ENCODE data around the gene MT3. TPM values are rescaled to one million over a fixed set of nuclear protein-coding genes. Genes with fewer than 3 reads are reported as not detected.

MT3 gene
- total RNA-seq, 1 donor from 2014 or later = not detected

GRCh38 chr16:56634715-56635440 is 45.5 kb downstream of the MT3 start:
- Histone ChIP-seq H3K9me3 (no peaks in the 10 kb centered on the region), H3K27me3 (ENCODE audit: low read depth) (peaks cover 71% of the 10 kb centered on the region), H3K4me1 (peaks cover 42% of the 10 kb centered on the region), H3K27ac (no peak overlapping the region), H3K4me3 (peak overlapping the region; percentile 25), H3K36me3 (no peaks in the 10 kb centered on the region)
- TF ChIP-seq, protein P1, sequence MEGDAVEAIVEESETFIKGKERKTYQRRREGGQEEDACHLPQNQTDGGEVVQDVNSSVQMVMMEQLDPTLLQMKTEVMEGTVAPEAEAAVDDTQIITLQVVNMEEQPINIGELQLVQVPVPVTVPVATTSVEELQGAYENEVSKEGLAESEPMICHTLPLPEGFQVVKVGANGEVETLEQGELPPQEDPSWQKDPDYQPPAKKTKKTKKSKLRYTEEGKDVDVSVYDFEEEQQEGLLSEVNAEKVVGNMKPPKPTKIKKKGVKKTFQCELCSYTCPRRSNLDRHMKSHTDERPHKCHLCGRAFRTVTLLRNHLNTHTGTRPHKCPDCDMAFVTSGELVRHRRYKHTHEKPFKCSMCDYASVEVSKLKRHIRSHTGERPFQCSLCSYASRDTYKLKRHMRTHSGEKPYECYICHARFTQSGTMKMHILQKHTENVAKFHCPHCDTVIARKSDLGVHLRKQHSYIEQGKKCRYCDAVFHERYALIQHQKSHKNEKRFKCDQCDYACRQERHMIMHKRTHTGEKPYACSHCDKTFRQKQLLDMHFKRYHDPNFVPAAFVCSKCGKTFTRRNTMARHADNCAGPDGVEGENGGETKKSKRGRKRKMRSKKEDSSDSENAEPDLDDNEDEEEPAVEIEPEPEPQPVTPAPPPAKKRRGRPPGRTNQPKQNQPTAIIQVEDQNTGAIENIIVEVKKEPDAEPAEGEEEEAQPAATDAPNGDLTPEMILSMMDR (IDR thresholded peaks at IDR 0.05) = no peak
- ATAC-seq = no peak
- DNase-seq = no peak
- intact Hi-C loops (cut with DNase I) = no loop called here

- intact Hi-C loops (cut with DNase I) = no loop called here
- TF ChIP-seq, protein P1 (IDR thresholded peaks at IDR 0.05) = no peak
- no peak for DNase-seq
- no peak overlapping the region for H3K27ac ChIP-seq
- no peaks in the 10 kb centered on the region for H3K36me3 ChIP-seq
- peak overlapping the region; percentile 25 for H3K4me3 ChIP-seq
- peaks cover 71% of the 10 kb centered on the region for H3K27me3 ChIP-seq (ENCODE audit: low read depth)
- no peak for ATAC-seq
- peaks cover 42% of the 10 kb centered on the region for H3K4me1 ChIP-seq
- H3K9me3 ChIP-seq = no peaks in the 10 kb centered on the region
These were observed 46.2 kb downstream of the MT3 start for GRCh38 chr16:56635441-56635967.

DNA sequence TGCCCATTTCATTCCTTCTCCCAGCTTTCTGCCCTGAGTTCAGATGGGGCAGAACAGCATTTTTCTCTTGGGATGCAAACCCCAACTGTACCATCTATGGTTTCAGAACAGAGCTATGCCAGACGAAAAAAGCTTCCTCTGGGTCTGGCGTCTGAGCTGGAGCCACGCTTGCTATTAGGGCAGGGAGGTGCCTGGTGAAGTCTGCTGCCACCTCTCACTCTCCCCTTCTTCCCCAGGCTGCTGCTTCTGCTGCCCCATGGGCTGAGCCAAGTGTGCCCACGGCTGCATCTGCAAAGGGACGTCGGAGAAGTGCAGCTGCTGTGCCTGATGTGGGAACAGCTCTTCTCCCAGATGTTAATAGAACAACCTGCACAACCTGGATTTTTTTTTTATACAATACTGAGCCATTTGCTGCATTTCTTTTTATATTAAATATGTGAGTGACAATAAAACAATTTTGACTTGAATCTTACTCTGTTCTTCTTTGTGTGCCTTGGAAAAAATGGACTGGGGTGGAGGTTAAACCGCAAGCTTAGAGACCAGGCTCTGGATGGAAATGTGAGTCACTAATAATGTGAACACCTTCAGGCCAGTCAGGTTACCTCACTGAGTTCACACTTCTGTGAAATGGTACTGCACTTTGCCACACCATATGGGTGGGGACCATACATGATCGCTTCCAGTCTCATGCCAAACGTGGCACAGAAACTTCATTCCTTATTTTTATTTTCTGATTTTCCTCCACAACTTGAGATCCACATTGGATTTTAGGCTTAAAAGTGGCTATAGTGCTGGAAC is 47.5 kb downstream of the MT3 start:
- intact Hi-C loops (cut with DNase I) = no loop called here
- H3K27ac ChIP-seq = no peak overlapping the region
- H3K4me3 ChIP-seq = no peak overlapping the region
- ATAC-seq (no peak), DNase-seq (no peak)
- H3K27me3 ChIP-seq (ENCODE audit: low read depth) = peaks cover 71% of the 10 kb centered on the region
- H3K36me3 ChIP-seq = no peaks in the 10 kb centered on the region
- TF ChIP-seq, protein P1 (IDR thresholded peaks at IDR 0.05) = no peak
- no peaks in the 10 kb centered on the region for H3K9me3 ChIP-seq
- H3K4me1 ChIP-seq = peaks cover 42% of the 10 kb centered on the region

DNA sequence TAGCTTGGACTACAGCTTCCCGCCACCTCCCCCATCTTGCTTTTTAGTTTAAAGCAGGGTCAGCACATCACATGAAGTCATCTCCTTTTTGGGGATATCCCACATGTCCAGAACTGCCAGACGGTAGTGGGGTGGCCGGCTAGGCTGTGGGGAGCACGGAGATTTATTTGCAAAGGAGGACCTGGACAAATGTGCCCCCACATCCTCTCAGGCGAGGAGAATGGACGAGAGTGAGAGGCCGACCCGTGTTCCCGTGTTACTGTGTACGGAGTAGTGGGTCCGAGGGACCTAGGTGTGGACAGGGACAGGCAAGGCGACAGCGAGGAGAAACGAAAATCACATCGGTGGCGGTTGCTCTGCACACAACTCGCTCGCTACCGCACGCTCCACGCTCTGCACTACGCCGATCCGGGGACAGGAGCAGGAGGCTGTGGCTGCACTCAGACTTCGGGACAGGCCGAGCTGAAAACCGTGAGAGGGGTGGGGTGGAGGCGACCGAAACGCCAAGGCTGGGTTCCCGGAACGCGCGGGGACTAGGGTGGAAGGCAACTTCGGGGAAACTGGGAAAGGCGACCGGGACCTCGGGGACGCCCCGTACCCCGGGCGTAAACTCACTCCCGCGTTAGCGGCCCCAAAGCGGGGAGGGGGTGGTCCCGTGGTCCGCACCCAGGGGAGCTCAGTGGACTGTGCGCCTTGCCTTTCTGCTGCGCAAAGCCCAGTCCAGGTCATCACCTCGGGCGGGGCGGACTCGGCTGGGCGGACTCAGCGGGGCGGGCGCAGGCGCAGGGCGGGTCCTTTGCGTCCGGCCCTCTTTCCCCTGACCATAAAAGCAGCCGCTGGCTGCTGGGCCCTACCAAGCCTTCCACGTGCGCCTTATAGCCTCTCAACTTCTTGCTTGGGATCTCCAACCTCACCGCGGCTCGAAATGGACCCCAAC is 48.8 kb downstream of the MT3 start, which contains the start of gene MT1A:
TSS of gene MT1A (plus strand) at position 853 of the 937 bp plus-strand sequence. CDS start at position 926, 73 bp downstream.
- Histone ChIP-seq H3K36me3 (no peaks in the 10 kb centered on the region), H3K9me3 (no peaks in the 10 kb centered on the region), H3K27me3 (ENCODE audit: low read depth) (peaks cover 60% of the 10 kb centered on the region), H3K27ac (peak within 1 kb of the TSS; percentile 67), H3K4me3 (peak within 1 kb of the TSS; percentile 57), H3K4me1 (peaks cover 39% of the 10 kb centered on the region)
- DNase-seq = peak; percentile 74
- TF ChIP-seq, protein P1 (IDR thresholded peaks at IDR 0.05) = no peak
- ATAC-seq = peak; percentile 81 to 84
- intact Hi-C loops (cut with DNase I) = no loop called here

GRCh38 chr16:56639045-56639444 is 49.7 kb downstream of the MT3 start:
- peaks cover 52% of the 10 kb centered on the region for H3K27me3 ChIP-seq (ENCODE audit: low read depth)
- no peak for ATAC-seq
- peaks cover 44% of the 10 kb centered on the region for H3K4me1 ChIP-seq
- no peak for DNase-seq
- intact Hi-C loops (cut with DNase I) = no loop called here
- no peak overlapping the region for H3K4me3 ChIP-seq
- peak overlapping the region; percentile 67 for H3K27ac ChIP-seq
- H3K36me3 ChIP-seq = no peaks in the 10 kb centered on the region
- H3K9me3 ChIP-seq = no peaks in the 10 kb centered on the region
- TF ChIP-seq, protein P1 (IDR thresholded peaks at IDR 0.05) = no peak
